Measurements from ENCODE around the gene BIN1.

DNA sequence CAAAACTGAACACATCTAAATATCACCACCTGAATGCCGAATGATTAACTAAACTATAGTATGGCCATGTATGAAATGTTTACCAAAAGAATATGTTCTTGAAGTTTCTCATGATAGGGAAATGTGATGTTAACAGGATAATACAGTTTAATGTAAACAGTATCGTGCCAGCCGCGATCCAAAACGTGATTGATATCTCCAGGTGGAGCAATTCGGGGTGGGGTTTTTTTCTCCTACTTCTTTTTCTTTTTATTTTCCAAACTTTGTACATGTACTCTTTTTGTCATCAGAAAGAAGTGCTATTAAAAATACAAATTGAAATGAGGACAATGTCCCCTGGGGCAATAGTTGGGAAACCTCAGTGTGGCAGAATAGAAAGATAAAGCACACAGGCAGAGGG is 4.0 kb upstream of the BIN1 start:
- TF ChIP-seq, protein P1, sequence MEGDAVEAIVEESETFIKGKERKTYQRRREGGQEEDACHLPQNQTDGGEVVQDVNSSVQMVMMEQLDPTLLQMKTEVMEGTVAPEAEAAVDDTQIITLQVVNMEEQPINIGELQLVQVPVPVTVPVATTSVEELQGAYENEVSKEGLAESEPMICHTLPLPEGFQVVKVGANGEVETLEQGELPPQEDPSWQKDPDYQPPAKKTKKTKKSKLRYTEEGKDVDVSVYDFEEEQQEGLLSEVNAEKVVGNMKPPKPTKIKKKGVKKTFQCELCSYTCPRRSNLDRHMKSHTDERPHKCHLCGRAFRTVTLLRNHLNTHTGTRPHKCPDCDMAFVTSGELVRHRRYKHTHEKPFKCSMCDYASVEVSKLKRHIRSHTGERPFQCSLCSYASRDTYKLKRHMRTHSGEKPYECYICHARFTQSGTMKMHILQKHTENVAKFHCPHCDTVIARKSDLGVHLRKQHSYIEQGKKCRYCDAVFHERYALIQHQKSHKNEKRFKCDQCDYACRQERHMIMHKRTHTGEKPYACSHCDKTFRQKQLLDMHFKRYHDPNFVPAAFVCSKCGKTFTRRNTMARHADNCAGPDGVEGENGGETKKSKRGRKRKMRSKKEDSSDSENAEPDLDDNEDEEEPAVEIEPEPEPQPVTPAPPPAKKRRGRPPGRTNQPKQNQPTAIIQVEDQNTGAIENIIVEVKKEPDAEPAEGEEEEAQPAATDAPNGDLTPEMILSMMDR (IDR thresholded peaks at IDR 0.05; ENCODE audit: borderline replicate concordance, extremely low read depth, low read length, poor library complexity, severe bottlenecking), result no peak
- TF ChIP-seq EZH2 (IDR thresholded peaks at IDR 0.05; ENCODE audit: borderline replicate concordance, low read depth, low read length, severe bottlenecking), result no peak

All from DND-41 (cell line).